HepG2 (cell line): ENCODE results near the gene DENND4B. TPM values are rescaled to one million over a fixed set of nuclear protein-coding genes. Genes with fewer than 3 reads are reported as not detected.

Experiments used
- BHLHE40 ChIP-seq: IDR thresholded peaks from 2 replicates; pipeline ENCODE4 v1.6.1; 2011; ENCODE audit warnings: low read length, improper control_type of control experiment
- GATAD2A ChIP-seq: IDR thresholded peaks from 2 replicates; pipeline ENCODE4 v1.6.1; 2016
- HOXA7 ChIP-seq: sonication (generic); formaldehyde crosslinking; IDR thresholded peaks from 2 replicates; pipeline ENCODE4 v1.8.1; 2022; ENCODE audit warnings: mild to moderate bottlenecking, missing genetic modification reagents, moderate library complexity
- IKZF4 ChIP-seq: sonication (generic); formaldehyde crosslinking; IDR thresholded peaks from 2 replicates; pipeline ENCODE4 v1.5.1; 2020; ENCODE audit warnings: borderline replicate concordance, mild to moderate bottlenecking, low read depth, missing genetic modification reagents; ENCODE audit errors: not compliant biosample characterization
- IRF2 ChIP-seq: IDR thresholded peaks from 2 replicates; pipeline ENCODE4 v1.6.1; 2018; ENCODE audit warnings: missing genetic modification reagents, missing compliant biosample characterization
- MAFG ChIP-seq: sonication (generic); formaldehyde crosslinking; IDR thresholded peaks from 2 replicates; pipeline ENCODE4 v1.5.1; 2020; ENCODE audit warnings: mild to moderate bottlenecking, missing genetic modification reagents
- MED8 ChIP-seq: sonication (generic); formaldehyde crosslinking; IDR thresholded peaks from 2 replicates; pipeline ENCODE4 v1.8.1; 2023; ENCODE audit warnings: mild to moderate bottlenecking, missing genetic modification reagents; ENCODE audit not compliant: insufficient replicate concordance
- NRL ChIP-seq: sonication (generic); formaldehyde crosslinking; IDR thresholded peaks from 2 replicates; pipeline ENCODE4 v1.5.0; 2020; ENCODE audit warnings: missing genetic modification reagents, mild to moderate bottlenecking, moderate library complexity, borderline replicate concordance
- PHF20 ChIP-seq: sonication (generic); formaldehyde crosslinking; IDR thresholded peaks from 2 replicates; pipeline ENCODE4 v1.5.0; 2020; ENCODE audit warnings: mild to moderate bottlenecking, missing genetic modification reagents
- SALL2 ChIP-seq: sonication (generic); formaldehyde crosslinking; IDR thresholded peaks from 2 replicates; pipeline ENCODE4 v1.8.1; 2023; ENCODE audit warnings: mild to moderate bottlenecking, missing genetic modification reagents, inconsistent platforms
- SOX5 ChIP-seq: IDR thresholded peaks from 2 replicates; pipeline ENCODE4 v1.6.1; 2016; ENCODE audit warnings: borderline replicate concordance
- SOX6 ChIP-seq, 2 experiments: fragments of 450-650 bp in 1 of 2; sonication (generic) in 1 of 2; formaldehyde crosslinking in 1 of 2; IDR thresholded peaks; 2 replicates each; pipeline versions ENCODE4 v1.4.0 to v1.6.1; 2017 to 2020; ENCODE audit warnings: antibody characterized with exemption in 1 of 2, mild to moderate bottlenecking in 1 of 2, missing genetic modification reagents in 1 of 2
- ZNF296 ChIP-seq: sonication (generic); formaldehyde crosslinking; conservative IDR thresholded peaks from 2 replicates; pipeline ENCODE4 v1.5.0; 2020; ENCODE audit warnings: mild to moderate bottlenecking, missing genetic modification reagents
- ZNF564 ChIP-seq: sonication (generic); formaldehyde crosslinking; IDR thresholded peaks from 2 replicates; pipeline ENCODE4 v1.8.1; 2023; ENCODE audit warnings: mild to moderate bottlenecking, missing genetic modification reagents
- ZNF605 ChIP-seq: sonication (generic); formaldehyde crosslinking; IDR thresholded peaks from 2 replicates; pipeline ENCODE4 v1.8.0; 2022; ENCODE audit warnings: mild to moderate bottlenecking, missing genetic modification reagents
- ZNF652 ChIP-seq: IDR thresholded peaks from 2 replicates; pipeline ENCODE4 v1.6.1; 2016; ENCODE audit warnings: low read depth, borderline replicate concordance
- ZNF75D ChIP-seq: sonication (generic); formaldehyde crosslinking; IDR thresholded peaks from 2 replicates; pipeline ENCODE4 v1.8.1; 2023; ENCODE audit warnings: missing genetic modification reagents, mild to moderate bottlenecking, borderline replicate concordance
- ZSCAN29 ChIP-seq: sonication (generic); formaldehyde crosslinking; conservative IDR thresholded peaks from 2 replicates; pipeline ENCODE4 v1.4.0; 2020; ENCODE audit warnings: mild to moderate bottlenecking, missing genetic modification reagents
- polyA plus RNA-seq, 8 experiments: library from polyadenylated mRNA; depleted of rRNA in 3 of 8; stranded (reverse) in 7 of 8; unstranded in 1 of 8; fragments of >200 nt; fragmentation: Illumina TruSeq in 4 of 8; extraction: Trizol in 4 of 8; gene quantifications; 2 replicates each; pipeline versions ENCODE4 v1.2.1 to v1.2.3, GENCODE V29; 2011 to 2016; ENCODE audit warnings: low read depth in 4 of 8, missing spikeins in 1 of 8, mixed read lengths in 1 of 8; ENCODE audit not compliant: insufficient read depth in 1 of 8
- total RNA-seq, 5 experiments: library from RNA; depleted of rRNA; stranded (reverse); fragments of >200 nt; fragmentation: Illumina TruSeq; extraction: Trizol; gene quantifications; 2 replicates each; pipeline ENCODE4 v1.2.3, GENCODE V29; 2016; ENCODE audit warnings: low read depth in 1 of 5
- TF ChIP-seq, protein P1 (sequence below), 2 experiments: sonication (generic) in 1 of 2; formaldehyde crosslinking in 1 of 2; IDR thresholded peaks; 2 replicates each; pipeline versions ENCODE4 v1.4.0 to v1.6.1; 2016 to 2020; ENCODE audit warnings: borderline replicate concordance in 1 of 2, low read depth in 1 of 2, mild to moderate bottlenecking in 1 of 2, missing genetic modification reagents in 1 of 2
- TF ChIP-seq, protein P2 (sequence below): sonication (generic); formaldehyde crosslinking; IDR thresholded peaks from 2 replicates; pipeline ENCODE4 v1.4.0; 2020; ENCODE audit warnings: mild to moderate bottlenecking, missing genetic modification reagents
- TF ChIP-seq, protein P3 (sequence below): sonication (generic); formaldehyde crosslinking; IDR thresholded peaks from 2 replicates; pipeline ENCODE4 v1.4.0; 2020; ENCODE audit warnings: missing genetic modification reagents, borderline replicate concordance
- TF ChIP-seq, protein P4 (sequence below): sonication (generic); formaldehyde crosslinking; conservative IDR thresholded peaks from 2 replicates; pipeline ENCODE4 v1.8.0; 2022; ENCODE audit warnings: low read depth, missing genetic modification reagents

The DENND4B gene
- total and polyA plus RNA-seq, 2 of the 13 experiments (the other 11 are each of a cell fraction or from before 2014, with no cell fraction given) = 15.1 to 20.3 TPM

- TF ChIP-seq, protein P1, sequence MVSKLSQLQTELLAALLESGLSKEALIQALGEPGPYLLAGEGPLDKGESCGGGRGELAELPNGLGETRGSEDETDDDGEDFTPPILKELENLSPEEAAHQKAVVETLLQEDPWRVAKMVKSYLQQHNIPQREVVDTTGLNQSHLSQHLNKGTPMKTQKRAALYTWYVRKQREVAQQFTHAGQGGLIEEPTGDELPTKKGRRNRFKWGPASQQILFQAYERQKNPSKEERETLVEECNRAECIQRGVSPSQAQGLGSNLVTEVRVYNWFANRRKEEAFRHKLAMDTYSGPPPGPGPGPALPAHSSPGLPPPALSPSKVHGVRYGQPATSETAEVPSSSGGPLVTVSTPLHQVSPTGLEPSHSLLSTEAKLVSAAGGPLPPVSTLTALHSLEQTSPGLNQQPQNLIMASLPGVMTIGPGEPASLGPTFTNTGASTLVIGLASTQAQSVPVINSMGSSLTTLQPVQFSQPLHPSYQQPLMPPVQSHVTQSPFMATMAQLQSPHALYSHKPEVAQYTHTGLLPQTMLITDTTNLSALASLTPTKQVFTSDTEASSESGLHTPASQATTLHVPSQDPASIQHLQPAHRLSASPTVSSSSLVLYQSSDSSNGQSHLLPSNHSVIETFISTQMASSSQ (IDR thresholded peaks at IDR 0.05; ENCODE audit: low read depth) = no peak
- TF ChIP-seq, protein P1 (CRISPR knock-in tag; IDR thresholded peaks at IDR 0.05; ENCODE audit: borderline replicate concordance) = peak; percentile 12; the same call in 1 of the 2 replicates
- TF ChIP-seq MED8 (CRISPR knock-in tag) (no peak), ZNF564 (peak; percentile 79), MAFG (CRISPR knock-in tag) (no peak), GATAD2A (CRISPR knock-in tag) (no peak), SALL2 (CRISPR knock-in tag) (peak; percentile 2; the same call in 1 of the 2 replicates), ZNF652 (CRISPR knock-in tag) (no peak), HOXA7 (CRISPR knock-in tag) (no peak), ZSCAN29 (CRISPR knock-in tag) (no peak), ZNF605 (CRISPR knock-in tag) (no peak), BHLHE40 (no peak), SOX5 (CRISPR knock-in tag) (peak; percentile 16; the same call in 1 of the 2 replicates), IKZF4 (CRISPR knock-in tag) (no peak), ZNF75D (CRISPR knock-in tag) (no peak), IRF2 (CRISPR knock-in tag) (peak; percentile 94), SOX6 (IDR thresholded peaks at IDR 0.05) (no peak), SOX6 (CRISPR knock-in tag; IDR thresholded peaks at IDR 0.05) (peak; percentile 56), NRL (CRISPR knock-in tag) (peak; percentile 86; the same call in 1 of the 2 replicates), PHF20 (CRISPR knock-in tag) (peak; percentile 57), ZNF296 (CRISPR knock-in tag) (no peak)
- TF ChIP-seq, protein P2, sequence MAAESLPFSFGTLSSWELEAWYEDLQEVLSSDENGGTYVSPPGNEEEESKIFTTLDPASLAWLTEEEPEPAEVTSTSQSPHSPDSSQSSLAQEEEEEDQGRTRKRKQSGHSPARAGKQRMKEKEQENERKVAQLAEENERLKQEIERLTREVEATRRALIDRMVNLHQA (CRISPR knock-in tag) = no peak
- TF ChIP-seq, protein P3, sequence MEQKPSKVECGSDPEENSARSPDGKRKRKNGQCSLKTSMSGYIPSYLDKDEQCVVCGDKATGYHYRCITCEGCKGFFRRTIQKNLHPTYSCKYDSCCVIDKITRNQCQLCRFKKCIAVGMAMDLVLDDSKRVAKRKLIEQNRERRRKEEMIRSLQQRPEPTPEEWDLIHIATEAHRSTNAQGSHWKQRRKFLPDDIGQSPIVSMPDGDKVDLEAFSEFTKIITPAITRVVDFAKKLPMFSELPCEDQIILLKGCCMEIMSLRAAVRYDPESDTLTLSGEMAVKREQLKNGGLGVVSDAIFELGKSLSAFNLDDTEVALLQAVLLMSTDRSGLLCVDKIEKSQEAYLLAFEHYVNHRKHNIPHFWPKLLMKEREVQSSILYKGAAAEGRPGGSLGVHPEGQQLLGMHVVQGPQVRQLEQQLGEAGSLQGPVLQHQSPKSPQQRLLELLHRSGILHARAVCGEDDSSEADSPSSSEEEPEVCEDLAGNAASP (CRISPR knock-in tag) = no peak
- TF ChIP-seq, protein P4, sequence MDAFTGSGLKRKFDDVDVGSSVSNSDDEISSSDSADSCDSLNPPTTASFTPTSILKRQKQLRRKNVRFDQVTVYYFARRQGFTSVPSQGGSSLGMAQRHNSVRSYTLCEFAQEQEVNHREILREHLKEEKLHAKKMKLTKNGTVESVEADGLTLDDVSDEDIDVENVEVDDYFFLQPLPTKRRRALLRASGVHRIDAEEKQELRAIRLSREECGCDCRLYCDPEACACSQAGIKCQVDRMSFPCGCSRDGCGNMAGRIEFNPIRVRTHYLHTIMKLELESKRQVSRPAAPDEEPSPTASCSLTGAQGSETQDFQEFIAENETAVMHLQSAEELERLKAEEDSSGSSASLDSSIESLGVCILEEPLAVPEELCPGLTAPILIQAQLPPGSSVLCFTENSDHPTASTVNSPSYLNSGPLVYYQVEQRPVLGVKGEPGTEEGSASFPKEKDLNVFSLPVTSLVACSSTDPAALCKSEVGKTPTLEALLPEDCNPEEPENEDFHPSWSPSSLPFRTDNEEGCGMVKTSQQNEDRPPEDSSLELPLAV (CRISPR knock-in tag) = no peak
Measured at GRCh38 chr1:153958111-153958960, 11.8 kb upstream of the DENND4B start, which contains the start of gene CRTC2 (continued).
